HG02885 (cell line): Measurements from ENCODE around the gene APLN.

Experiments used
- ATAC-seq: cut with Tn5 transposase; IDR thresholded peaks from one replicate; pipeline ENCODE4 v1.9.1; 2021; ENCODE audit warnings: mild to moderate bottlenecking; ENCODE audit not compliant: unreplicated experiment, poor library complexity

APLN gene

DNA sequence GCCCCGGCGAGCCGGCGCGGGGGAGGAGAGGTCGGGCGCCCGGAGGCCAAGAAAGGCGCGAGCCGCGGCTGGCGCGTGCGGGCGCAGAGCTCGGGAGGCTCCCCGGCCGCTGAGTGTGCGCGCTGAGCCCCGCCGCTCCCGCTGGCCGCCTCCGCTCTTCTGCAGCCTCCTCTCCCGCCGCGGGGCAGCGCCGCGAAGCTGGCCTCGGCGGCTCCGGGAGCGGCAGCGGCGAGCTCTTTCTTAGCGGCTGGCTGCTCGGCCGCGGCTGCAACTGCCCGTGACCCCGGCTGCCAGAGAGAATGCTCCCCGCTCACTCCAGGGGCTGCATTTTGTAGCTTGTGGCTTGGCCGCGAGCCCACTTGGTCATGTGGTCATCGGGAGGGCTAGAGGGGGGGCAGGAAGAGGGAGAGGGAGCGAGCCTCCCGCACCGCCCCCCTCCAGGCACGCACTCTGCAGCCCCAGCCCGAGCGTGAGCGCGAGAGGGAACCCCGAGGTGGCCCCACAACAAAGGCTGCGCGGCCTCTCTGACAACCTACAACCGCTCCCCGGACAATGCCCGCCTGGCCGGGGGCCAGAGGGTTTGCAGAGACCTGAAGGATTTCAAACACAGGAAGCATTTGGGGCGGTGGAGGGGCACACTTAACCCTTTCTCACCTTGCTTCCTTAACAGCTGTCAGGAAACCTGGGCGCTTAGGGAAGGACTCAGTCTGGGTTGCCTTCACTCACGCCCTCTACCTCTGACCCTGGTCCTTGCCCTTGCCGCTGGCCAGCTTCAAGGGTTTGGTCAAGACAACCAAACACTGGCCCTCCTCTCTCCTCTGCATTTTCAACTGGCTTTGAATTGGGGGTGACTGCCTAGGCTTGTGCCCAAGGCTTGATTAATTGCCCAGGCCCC, at the start of gene APLN:
TSS of gene APLN (minus strand) at position 305 of the 895 bp plus-strand sequence. CDS start 326 bp downstream, outside the sequence.
- ATAC-seq: peak; percentile 37

- no peak for ATAC-seq
These were observed 49.7 kb upstream of the APLN start for GRCh38 chrX:129704491-129704890.

GRCh38 chrX:129701624-129702069, 46.9 kb upstream of the APLN start:
- ATAC-seq: no peak

GRCh38 chrX:129700536-129700935, 45.8 kb upstream of the APLN start:
- ATAC-seq: no peak

DNA sequence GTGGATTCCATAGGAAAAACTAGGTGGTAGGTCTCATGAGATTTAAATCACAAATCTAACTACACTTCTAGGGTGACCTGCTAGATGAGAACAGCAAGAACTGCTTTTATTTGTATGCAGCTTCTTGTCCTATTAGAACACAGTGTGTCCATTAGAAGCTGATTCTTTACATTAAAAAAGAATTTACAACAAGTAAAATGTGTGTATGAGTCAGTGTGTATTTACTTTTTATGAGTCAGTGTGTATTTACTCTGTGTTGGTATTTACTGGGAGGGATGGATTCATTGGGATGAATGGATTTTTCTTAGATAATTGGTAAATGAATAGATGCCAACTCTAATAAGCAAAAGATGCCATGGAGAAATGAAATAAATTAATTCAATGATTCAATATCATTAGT, 43.4 kb upstream of the APLN start:
- ATAC-seq: no peak

DNA sequence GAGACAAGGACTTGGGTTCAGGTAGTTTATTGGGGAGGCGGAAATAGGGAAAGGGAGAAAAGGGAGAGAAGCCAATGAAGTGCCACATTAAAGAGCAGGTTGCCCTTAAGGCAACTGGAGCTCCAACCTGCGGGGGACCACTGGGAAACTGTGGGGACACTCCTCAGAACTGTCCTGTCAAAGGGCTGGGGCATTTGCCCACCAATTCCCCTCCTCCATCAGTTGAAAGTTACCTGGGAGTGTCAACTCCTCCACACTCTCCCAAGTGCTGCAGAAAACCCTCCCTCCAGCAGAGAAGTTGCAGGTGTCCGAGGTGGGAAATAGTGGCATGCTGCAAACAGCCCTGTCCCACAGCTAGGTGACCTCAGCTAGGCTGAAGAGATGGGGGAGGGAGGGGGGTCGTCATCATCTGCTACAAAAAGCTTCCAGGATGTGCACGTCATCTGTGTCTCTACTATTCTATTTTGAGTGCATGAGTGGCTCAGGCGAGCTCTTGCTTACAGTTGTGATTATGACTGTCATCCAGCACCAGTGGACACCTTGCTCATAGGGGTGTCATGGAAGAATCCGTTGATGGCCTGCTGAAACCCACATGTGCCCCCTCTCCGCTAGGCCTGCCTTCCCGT, 42.6 kb upstream of the APLN start:
- ATAC-seq: no peak

GRCh38 chrX:129696463-129697155, 41.9 kb upstream of the APLN start:
- ATAC-seq: no peak

GRCh38 chrX:129695937-129696336, 41.2 kb upstream of the APLN start:
- ATAC-seq: no peak

DNA sequence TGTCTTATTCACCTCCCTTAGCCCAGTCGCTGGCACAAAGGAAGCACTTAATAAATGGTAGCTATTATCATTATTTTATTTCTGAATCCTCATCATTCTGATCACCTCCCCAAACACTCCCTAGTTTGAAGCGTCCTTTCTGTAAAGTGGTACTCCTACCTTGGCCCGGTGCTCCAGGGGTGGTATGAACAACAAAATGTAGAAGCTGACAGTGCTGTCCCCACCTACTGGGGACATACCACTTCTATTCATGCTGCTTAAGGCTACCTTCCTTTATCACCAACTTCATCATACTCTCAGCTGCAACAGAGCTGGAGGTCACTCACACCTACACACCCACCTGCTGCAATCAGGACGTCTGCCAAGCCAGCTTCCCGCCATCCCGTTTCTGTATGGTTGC, 40.8 kb upstream of the APLN start:
- no peak for ATAC-seq

- no peak for ATAC-seq
These were observed 40.0 kb upstream of the APLN start for GRCh38 chrX:129694805-129695204.

- no peak for ATAC-seq
These were observed 38.6 kb upstream of the APLN start for GRCh38 chrX:129693354-129693753.

GRCh38 chrX:129690435-129690834, 35.7 kb upstream of the APLN start:
- ATAC-seq: no peak

- no peak for ATAC-seq
These were observed 35.0 kb upstream of the APLN start for GRCh38 chrX:129689796-129690195.

DNA sequence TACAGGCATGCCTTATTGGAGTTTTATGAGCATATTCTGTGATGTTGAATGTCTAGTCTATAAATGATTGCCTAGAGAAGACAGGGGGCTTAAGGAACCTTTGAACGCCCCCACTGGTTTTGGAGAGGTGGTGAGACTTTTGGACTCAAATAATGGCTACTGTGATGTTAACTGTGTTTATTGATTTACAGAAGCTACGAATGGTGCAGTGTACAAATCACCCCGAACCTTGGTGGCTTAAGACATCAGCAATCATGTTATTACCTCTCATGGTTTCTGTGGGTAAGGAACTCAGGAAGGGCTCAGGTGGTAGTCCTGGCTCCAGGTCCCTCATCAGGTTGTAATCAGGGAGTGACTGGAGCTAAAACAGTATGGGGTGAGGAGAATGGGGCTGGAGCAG, 33.3 kb upstream of the APLN start:
- no peak for ATAC-seq

DNA sequence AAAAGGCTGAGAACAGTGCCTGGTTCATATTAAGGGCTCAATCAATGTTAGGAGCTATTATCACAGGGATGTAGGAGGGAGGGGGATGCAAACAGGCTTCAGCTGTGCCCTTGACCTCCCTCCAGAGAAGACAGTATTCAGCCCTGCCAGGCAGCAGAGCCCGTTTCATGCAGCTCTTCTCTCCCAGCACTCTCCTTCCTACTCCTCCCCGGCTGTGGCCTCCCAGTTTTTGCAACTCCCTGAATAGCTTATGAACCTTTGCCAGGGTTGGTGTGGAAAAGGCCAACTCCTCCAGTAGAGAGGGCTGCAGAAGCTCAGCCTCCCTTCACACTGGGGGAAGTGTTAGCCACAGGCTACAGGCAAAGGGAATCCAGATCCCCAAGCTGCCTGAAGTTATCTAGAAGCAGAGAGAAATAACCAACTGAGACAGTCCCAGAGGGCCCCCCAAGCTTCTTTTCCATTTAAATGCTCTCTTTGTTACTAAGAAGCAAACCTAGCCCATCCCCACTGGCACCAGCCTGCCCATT, 31.7 kb upstream of the APLN start:
- ATAC-seq: no peak

DNA sequence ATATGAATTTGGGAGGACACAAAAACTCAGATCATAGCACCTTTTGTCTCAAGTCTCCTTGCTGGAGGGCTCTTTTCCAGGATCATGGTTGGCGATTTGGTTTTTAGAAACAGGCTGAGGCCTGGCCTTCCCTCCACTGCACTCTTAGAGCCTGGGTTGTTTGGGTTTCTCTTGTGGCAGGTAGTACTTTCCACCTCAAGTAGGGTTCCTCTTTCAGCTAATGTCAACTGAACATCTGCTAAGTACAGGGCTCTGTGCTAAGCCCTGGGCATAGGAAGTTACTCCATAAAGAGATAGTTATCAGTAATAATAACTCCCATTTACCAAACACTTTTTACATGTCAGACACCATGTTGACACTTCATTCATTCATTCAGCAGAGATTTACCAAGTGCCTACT, 28.2 kb upstream of the APLN start:
- ATAC-seq: no peak

DNA sequence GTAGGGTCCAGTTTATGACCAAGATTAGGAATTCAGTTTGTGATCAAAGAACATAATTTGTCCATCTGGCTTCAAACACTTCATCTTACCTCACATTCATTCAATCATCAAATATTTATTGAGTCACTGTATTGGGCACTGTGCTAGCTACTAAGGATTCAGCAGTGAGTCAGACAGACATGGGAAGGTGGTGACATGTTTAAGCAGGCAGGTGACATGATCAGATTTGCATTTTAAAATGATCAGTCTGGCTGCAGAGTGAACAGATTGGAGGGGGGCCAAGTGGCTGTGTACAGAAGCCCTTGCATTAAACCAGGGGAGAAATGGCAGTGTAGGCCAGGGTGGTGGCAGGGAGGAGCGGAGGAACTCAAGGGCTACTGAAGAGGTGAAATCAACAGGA, 25.1 kb upstream of the APLN start:
- no peak for ATAC-seq

GRCh38 chrX:129678614-129679195, 23.9 kb upstream of the APLN start:
- peak; percentile 40 for ATAC-seq

GRCh38 chrX:129667412-129667811, 12.7 kb upstream of the APLN start:
- no peak for ATAC-seq

- no peak for ATAC-seq
These were observed 11.3 kb upstream of the APLN start for GRCh38 chrX:129665916-129666644.
